ENCODE measurements around the gene CACNA1C.

CACNA1C gene

GRCh38 chr12:2405039-2405438 lies 352.3 kb downstream of the CACNA1C start:
- H3K4me3 ChIP-seq (ENCODE audit: low read length), result no peak overlapping the region
- no peak for TF ChIP-seq CTCF (IDR thresholded peaks at IDR 0.05; ENCODE audit: insufficient read depth, low read depth, low read length, missing control alignments)
- DNase-seq (ENCODE audit: low read depth), result no peak

- no peak for TF ChIP-seq CTCF (IDR thresholded peaks at IDR 0.05; ENCODE audit: insufficient read depth, low read depth, low read length, missing control alignments)
- no peak for DNase-seq (ENCODE audit: low read depth)
- no peak overlapping the region for H3K4me3 ChIP-seq (ENCODE audit: low read length)
Measured at GRCh38 chr12:2406903-2407302, 354.1 kb downstream of the CACNA1C start.

GRCh38 chr12:2408262-2408661 lies 355.5 kb downstream of the CACNA1C start:
- H3K4me3 ChIP-seq (ENCODE audit: low read length), result no peak overlapping the region
- DNase-seq (ENCODE audit: low read depth), result no peak
- TF ChIP-seq CTCF (IDR thresholded peaks at IDR 0.05; ENCODE audit: insufficient read depth, low read depth, low read length, missing control alignments), result no peak

GRCh38 chr12:2409656-2410265 lies 357.0 kb downstream of the CACNA1C start:
- TF ChIP-seq CTCF (IDR thresholded peaks at IDR 0.05; ENCODE audit: insufficient read depth, low read depth, low read length, missing control alignments), result no peak
- no peak for DNase-seq (ENCODE audit: low read depth)
- no peak overlapping the region for H3K4me3 ChIP-seq (ENCODE audit: low read length)

DNA sequence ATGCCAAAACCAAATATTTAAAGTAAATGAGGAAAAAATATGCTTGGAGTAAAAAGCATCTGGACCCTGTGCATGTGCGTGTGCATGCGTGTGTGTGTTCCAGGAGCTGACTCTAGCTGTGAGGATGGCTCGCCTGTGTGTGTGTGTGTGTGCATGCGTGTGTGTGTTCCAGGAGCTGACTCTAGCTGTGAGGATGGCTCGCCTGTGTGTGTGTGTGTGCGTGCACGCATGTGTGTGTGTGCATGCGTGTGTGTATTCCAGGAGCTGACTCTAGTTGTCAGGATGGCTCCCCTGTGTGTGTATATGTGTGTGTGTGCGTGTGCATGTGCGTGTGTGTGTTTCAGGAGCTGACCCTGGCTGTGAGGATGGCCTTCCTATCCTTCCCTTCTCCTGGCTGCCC lies 357.7 kb downstream of the CACNA1C start:
- no peak overlapping the region for H3K4me3 ChIP-seq (ENCODE audit: low read length)
- no peak for TF ChIP-seq CTCF (IDR thresholded peaks at IDR 0.05; ENCODE audit: insufficient read depth, low read depth, low read length, missing control alignments)
- no peak for DNase-seq (ENCODE audit: low read depth)

- H3K4me3 ChIP-seq (ENCODE audit: low read length), result no peak overlapping the region
- DNase-seq (ENCODE audit: low read depth), result no peak
- no peak for TF ChIP-seq CTCF (IDR thresholded peaks at IDR 0.05; ENCODE audit: insufficient read depth, low read depth, low read length, missing control alignments)
Measured at GRCh38 chr12:2411011-2411410, 358.2 kb downstream of the CACNA1C start.

DNA sequence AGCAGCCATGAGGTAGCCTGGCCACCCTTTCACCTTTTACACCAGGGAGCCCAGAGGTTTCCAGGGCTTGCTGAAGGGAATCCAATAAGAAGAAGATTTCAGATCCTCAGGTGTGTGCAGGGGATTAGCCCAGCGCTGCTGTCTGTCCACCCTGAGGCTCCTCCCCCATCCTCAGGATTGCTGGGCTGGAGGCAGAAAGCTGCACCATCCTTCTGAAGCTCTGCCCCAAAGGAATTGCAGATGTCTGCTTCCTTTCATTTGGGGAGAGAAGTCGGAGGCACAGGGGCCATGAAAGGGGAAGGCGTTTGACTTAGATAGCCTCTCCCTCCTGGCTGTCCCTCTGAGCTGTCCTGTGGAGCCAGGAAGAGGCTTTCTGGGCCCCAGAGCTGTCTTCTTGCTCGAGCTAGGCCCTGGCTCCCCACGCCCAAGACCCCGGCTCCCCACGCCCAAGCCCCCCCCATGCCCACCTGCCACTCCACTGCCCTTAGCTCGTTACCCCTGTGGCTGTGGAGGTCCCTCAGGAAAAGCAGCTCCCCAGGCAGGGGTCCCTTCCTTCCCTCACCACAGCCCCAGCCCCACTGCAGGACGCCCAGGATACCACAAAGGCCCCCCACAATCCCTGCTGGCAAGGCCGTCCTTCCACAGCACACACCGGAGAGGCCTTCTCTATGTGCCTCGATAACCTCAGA lies 359.0 kb downstream of the CACNA1C start:
- H3K4me3 ChIP-seq (ENCODE audit: low read length), result no peak overlapping the region
- DNase-seq (ENCODE audit: low read depth), result no peak
- no peak for TF ChIP-seq CTCF (IDR thresholded peaks at IDR 0.05; ENCODE audit: insufficient read depth, low read depth, low read length, missing control alignments)

Measured in epithelial cell of esophagus (primary cell).